ENCODE data around the gene PSMB11.
A peak's percentile ranks its signal among the peaks of the same experiment; 100 is the strongest.

The PSMB11 gene

DNA sequence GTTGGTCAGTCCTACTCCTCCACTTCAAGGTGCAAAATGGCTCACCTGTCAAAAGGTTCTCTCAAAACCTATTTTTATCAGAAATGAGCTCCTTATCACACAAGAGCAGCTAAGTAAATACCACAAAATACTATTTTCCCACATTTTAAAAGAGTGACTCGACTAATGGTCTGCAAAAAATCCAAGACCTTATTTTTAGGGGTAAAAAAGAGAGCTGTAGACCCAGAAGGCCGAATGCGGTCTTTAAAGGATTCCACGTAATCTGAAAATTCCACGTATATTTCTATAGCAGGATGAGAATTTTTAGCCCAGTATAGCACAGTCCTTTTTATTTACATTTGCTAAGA is 35.9 kb upstream of the PSMB11 start:
- ChIA-PET CTCF (interaction anchor here (0.9 to 2.3 kb wide), 7 partner anchors 12 to 63 kb away, joined by 3 to 22 read pairs (median 6); partner anchors contain the start of genes AJUBA and HAUS4), POLR2A (ENCODE audit: low non-redundant PET) (interaction anchor here (0.6 to 1.3 kb wide), 3 partner anchors 11 to 24 kb away, joined by 3 to 4 read pairs (median 3); no protein-coding TSS in a partner anchor)
- TF ChIP-seq CTCF (conservative IDR thresholded peaks at IDR 0.05; ENCODE audit: low read depth) = no peak
- peak overlapping the region; percentile 96 for H3K27ac ChIP-seq
- DNase-seq (ENCODE audit: low spot score) = no peak

DNA sequence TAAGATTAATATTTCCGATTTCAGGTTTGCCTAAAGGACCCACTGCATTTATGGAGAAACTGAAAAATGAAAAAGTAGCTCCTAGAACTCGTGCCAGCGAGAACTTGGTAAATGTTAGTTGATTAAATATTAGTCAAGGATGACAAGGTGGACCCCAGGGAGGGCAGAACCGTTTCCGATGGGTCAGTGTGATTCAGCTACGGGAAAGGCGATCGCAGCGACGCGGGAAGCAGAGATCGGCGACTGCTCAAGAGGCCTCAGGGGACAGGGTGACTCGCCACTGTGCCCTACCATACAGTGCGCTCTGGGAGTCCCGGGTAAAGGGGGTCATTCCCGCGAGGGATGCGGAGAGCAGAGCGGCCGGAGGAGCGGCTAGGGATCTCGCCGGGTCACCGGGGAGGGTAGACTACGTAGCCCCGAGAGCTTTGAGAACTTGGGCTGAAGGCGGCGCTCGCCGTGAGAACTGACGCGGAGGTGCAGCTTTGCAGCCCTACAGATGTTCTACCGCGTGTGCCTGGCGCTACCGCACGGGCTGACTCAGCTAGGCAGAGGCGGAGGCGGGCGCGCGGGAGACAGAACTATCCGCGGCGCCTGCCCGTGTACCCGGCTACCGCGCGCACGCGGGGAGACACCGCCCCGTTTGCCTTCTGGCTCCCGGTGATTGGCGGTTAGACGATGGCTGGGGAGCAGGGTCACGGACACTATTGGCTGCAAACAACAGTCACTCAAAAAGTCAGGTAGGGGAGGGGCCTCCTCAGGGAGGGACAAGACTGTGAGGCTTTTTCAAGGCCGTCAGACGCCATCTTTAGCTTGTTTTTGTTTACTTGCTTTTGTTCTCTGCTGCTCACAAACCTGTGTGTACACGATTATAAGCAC is 35.2 kb upstream of the PSMB11 start:
- TF ChIP-seq CTCF (conservative IDR thresholded peaks at IDR 0.05; ENCODE audit: low read depth) = peak; percentile 39
- peak; percentile 100 for DNase-seq (ENCODE audit: low spot score)
- CTCF ChIA-PET = interaction anchor here (0.6 to 2.3 kb wide), 10 partner anchors 13 to 250 kb away, joined by 3 to 22 read pairs (median 5); partner anchors contain the start of genes AJUBA and HAUS4
- H3K27ac ChIP-seq = peak overlapping the region; percentile 96
- POLR2A ChIA-PET (ENCODE audit: low non-redundant PET) = interaction anchor here (0.6 to 1.3 kb wide), 5 partner anchors 11 to 53 kb away, joined by 3 to 8 read pairs (median 4); no protein-coding TSS in a partner anchor

DNA sequence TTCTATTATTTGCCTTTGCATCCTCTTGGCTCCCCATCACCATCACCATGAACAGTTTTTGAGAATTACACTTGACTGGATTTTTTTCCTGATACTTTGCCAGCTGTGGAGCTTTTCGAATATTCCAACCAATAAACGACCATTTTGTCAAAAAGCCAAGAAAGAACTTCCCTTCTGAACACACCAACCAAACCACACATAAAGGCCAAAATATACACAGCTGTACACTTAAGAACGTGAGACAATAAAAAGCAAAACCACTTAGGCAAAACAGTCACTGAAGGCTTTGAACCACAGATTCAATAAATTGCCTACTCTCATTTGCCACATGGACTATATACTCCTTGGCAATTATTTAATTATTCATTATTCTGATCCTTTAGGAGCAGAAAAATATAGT is 33.2 kb upstream of the PSMB11 start:
- H3K27ac ChIP-seq = no peak overlapping the region
- CTCF ChIA-PET = no interaction called here
- DNase-seq (ENCODE audit: low spot score) = no peak
- TF ChIP-seq CTCF (conservative IDR thresholded peaks at IDR 0.05; ENCODE audit: low read depth) = no peak
- POLR2A ChIA-PET (ENCODE audit: low non-redundant PET) = no interaction called here

DNA sequence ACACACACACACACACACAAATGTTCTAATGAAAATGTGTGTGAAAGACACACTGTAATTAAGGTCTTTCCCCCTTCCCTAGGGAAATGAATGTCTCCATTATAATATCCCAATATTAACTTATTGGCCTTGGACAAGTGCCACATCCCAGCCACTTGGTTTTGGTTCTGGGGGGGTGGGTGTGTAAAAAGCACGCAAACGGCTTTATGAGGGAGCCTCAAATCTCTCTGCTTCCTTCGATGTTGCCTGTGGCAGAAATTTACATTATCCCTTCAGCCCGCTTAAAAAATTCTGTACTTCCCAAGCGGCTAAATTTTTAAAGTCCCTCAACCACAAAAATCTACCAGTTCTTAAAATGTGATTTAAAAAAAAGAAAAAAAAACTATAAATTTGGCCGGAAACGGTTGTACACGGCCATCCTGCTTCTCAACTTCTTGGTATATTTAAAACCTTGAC is 32.5 kb upstream of the PSMB11 start:
- H3K27ac ChIP-seq = peak overlapping the region; percentile 85
- TF ChIP-seq CTCF (conservative IDR thresholded peaks at IDR 0.05; ENCODE audit: low read depth) = no peak
- no peak for DNase-seq (ENCODE audit: low spot score)
- POLR2A ChIA-PET (ENCODE audit: low non-redundant PET) = no interaction called here
- CTCF ChIA-PET = no interaction called here

- CTCF ChIA-PET = interaction anchor here (0.6 to 0.7 kb wide), 2 partner anchors 138 to 453 kb away, joined by 3 to 7 read pairs; no protein-coding TSS in a partner anchor
- peak within 1 kb of the TSS; percentile 85 for H3K27ac ChIP-seq
- DNase-seq (ENCODE audit: low spot score) = peak; percentile 78
- TF ChIP-seq CTCF (conservative IDR thresholded peaks at IDR 0.05; ENCODE audit: low read depth) = no peak
- POLR2A ChIA-PET (ENCODE audit: low non-redundant PET) = interaction anchor here (0.6 kb wide), 1 partner anchor 32 kb away, joined by 3 read pairs; no protein-coding TSS in a partner anchor
These were observed 31.9 kb upstream of the PSMB11 start, which contains the start of gene C14orf93 for GRCh38 chr14:23009939-23010726. Gene C14orf93, minus strand, starts transcription at chr14:23010143. Its CDS starts 11,120 bp downstream, at chr14:22999023.

Data from RWPE1 (cell line).